Breast epithelium (tissue), 3 donors: ENCODE data around the gene VPS26C.

Experiments used
- POLR2AphosphoS5 ChIP-seq, 3 donors: sonication (generic); formaldehyde crosslinking; IDR thresholded peaks; one replicate each; pipeline ENCODE4 v1.6.1; 2017; ENCODE audit warnings: antibody characterized with exemption in 3 of 3
- TF ChIP-seq, protein P1 (sequence below), 3 donors: fragments of 450-650 bp; IDR thresholded peaks; one replicate each; pipeline ENCODE4 v1.5.1; 2016 to 2017; ENCODE audit warnings: antibody characterized with exemption in 3 of 3, mild to moderate bottlenecking in 3 of 3, moderate library complexity in 3 of 3

DNA sequence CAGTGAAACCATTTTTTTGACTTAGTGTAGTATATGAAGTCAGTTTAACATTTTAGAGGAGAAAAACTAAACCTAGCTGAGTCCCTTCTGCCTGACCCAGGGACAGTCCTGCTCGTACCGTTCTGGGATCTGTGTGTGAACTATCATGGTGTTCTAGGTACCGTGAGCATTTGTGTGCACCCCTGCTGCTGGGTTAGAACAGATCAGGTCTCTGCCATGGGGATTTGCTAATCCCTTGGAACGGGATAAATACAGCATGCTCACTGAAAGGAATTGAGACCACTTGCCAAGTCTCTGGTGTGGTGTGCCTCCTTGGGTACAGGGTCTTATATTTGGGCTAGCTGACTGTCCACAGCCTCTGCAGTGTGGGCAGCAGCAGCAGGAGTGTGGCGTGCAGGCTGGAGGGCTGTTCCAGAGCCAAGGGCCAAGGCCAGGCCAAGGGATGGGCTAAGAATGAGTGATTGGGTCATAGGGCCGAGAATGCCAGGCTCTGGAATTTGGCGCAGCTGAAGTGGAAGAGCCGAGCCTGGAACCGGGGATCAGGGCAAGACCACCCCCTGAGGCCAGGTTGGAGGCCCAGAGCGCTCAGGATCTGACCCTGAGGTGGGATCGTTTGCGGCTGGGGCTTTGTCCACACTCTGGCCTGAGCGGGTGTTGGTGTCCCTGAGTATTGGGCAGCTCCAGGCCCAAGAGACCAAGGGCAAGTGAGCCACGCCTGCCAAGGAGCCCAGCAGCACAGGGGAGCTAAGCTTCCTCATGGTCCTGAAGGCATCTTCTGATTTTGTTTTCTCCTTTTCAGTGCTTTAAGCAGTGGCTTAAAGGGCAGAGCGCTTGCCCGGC is 66.3 kb downstream of the VPS26C start:
- TF ChIP-seq, protein P1, sequence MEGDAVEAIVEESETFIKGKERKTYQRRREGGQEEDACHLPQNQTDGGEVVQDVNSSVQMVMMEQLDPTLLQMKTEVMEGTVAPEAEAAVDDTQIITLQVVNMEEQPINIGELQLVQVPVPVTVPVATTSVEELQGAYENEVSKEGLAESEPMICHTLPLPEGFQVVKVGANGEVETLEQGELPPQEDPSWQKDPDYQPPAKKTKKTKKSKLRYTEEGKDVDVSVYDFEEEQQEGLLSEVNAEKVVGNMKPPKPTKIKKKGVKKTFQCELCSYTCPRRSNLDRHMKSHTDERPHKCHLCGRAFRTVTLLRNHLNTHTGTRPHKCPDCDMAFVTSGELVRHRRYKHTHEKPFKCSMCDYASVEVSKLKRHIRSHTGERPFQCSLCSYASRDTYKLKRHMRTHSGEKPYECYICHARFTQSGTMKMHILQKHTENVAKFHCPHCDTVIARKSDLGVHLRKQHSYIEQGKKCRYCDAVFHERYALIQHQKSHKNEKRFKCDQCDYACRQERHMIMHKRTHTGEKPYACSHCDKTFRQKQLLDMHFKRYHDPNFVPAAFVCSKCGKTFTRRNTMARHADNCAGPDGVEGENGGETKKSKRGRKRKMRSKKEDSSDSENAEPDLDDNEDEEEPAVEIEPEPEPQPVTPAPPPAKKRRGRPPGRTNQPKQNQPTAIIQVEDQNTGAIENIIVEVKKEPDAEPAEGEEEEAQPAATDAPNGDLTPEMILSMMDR (IDR thresholded peaks at IDR 0.05): no peak
- TF ChIP-seq POLR2AphosphoS5 (IDR thresholded peaks at IDR 0.05): no peak
